Measurements from ENCODE around the gene OR56B4.

OR56B4 gene

DNA sequence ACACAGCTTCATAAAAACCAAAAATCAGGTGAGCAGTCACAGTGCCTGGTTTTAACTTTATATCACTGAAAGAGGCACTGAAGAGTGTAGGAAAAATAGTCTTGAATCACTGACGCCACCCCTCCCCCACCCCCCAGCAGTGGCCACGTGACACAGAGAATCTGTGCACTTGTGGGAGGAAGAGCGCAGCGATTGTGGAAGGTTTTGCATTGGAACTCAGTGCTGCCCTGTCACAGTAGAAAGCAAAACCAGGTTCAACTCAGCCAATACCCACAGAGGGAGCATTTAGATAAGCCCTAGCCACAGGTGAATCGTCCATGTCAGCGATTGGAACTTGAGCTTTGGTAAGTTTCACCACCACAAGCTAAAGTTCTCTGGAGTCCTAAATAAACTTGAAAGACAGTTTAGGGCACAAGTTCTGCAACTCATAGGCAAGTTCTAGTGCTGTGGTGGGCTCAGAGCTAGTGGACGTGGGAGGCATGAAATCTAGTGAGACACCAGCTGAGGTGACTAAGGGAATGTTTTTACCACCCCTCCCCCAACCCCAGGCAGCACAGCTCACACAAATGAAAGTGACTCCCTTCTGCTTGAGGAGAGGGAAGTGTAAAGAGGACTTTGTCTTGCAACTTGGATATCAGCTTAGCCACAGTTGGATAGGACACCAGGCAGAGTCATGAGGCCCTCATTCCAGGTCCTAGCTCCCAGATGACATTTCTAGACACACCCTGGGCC lies 49.3 kb downstream of the OR56B4 start:
- DNase-seq, result no peak

All from activated naive CD4-positive, alpha-beta T cell treated with anti-CD3 and anti-CD28 coated beads, Interleukin-2, amount 50 U/mL, for 16 hours (primary cell).